Measurements from ENCODE around the gene SOS2.

SOS2 gene

GRCh38 chr14:50094056-50094755 is 137.2 kb downstream of the SOS2 start:
- Histone ChIP-seq H3K4me3 (ENCODE audit: low read depth in 1 of 2, low read length in 2 of 2) (no peak overlapping the region), H3K36me3 (ENCODE audit: control insufficient read depth in 1 of 2, insufficient read depth in 2 of 2, low read length in 2 of 2) (peaks cover 0 to 6% of the 10 kb centered on the region in 2 donors), H3K27me3 (ENCODE audit: low read depth, low read length) (no peaks in the 10 kb centered on the region), H3K4me1 (ENCODE audit: control insufficient read depth in 1 of 2, insufficient read depth in 2 of 2, low read length in 2 of 2) (no peaks in the 10 kb centered on the region), H3K27ac (ENCODE audit: low read length) (no peak overlapping the region), H3K9me3 (ENCODE audit: control insufficient read depth in 1 of 2, low read length in 2 of 2) (no peaks in the 10 kb centered on the region)

- no peaks in the 10 kb centered on the region for H3K9me3 ChIP-seq (ENCODE audit: control insufficient read depth in 1 of 2, low read length in 2 of 2)
- H3K36me3 ChIP-seq (ENCODE audit: control insufficient read depth in 1 of 2, insufficient read depth in 2 of 2, low read length in 2 of 2), result peaks cover 0 to 10% of the 10 kb centered on the region in 2 donors
- no peaks in the 10 kb centered on the region for H3K27me3 ChIP-seq (ENCODE audit: low read depth, low read length)
- no peak overlapping the region for H3K4me3 ChIP-seq (ENCODE audit: low read depth in 1 of 2, low read length in 2 of 2)
- no peaks in the 10 kb centered on the region for H3K4me1 ChIP-seq (ENCODE audit: control insufficient read depth in 1 of 2, insufficient read depth in 2 of 2, low read length in 2 of 2)
- no peak overlapping the region for H3K27ac ChIP-seq (ENCODE audit: low read length)
Measured at GRCh38 chr14:50093496-50093895, 137.9 kb downstream of the SOS2 start.

- peaks cover 0 to 10% of the 10 kb centered on the region in 2 donors for H3K36me3 ChIP-seq (ENCODE audit: control insufficient read depth in 1 of 2, insufficient read depth in 2 of 2, low read length in 2 of 2)
- H3K4me3 ChIP-seq (ENCODE audit: low read depth in 1 of 2, low read length in 2 of 2), result no peak overlapping the region
- no peaks in the 10 kb centered on the region for H3K9me3 ChIP-seq (ENCODE audit: control insufficient read depth in 1 of 2, low read length in 2 of 2)
- H3K4me1 ChIP-seq (ENCODE audit: control insufficient read depth in 1 of 2, insufficient read depth in 2 of 2, low read length in 2 of 2), result no peaks in the 10 kb centered on the region
- no peaks in the 10 kb centered on the region for H3K27me3 ChIP-seq (ENCODE audit: low read depth, low read length)
- no peak overlapping the region for H3K27ac ChIP-seq (ENCODE audit: low read length)
Measured at GRCh38 chr14:50092006-50092555, 139.3 kb downstream of the SOS2 start.

- Histone ChIP-seq H3K4me1 (ENCODE audit: control insufficient read depth in 1 of 2, insufficient read depth in 2 of 2, low read length in 2 of 2) (no peaks in the 10 kb centered on the region), H3K4me3 (ENCODE audit: low read depth in 1 of 2, low read length in 2 of 2) (no peak overlapping the region), H3K9me3 (ENCODE audit: control insufficient read depth in 1 of 2, low read length in 2 of 2) (no peaks in the 10 kb centered on the region), H3K27ac (ENCODE audit: low read length) (no peak overlapping the region), H3K36me3 (ENCODE audit: control insufficient read depth in 1 of 2, insufficient read depth in 2 of 2, low read length in 2 of 2) (peaks cover 0 to 10% of the 10 kb centered on the region in 2 donors), H3K27me3 (ENCODE audit: low read depth, low read length) (no peaks in the 10 kb centered on the region)
Measured at GRCh38 chr14:50091240-50091913, 140.0 kb downstream of the SOS2 start.

GRCh38 chr14:50089208-50089607 is 142.2 kb downstream of the SOS2 start:
- Histone ChIP-seq H3K36me3 (ENCODE audit: control insufficient read depth in 1 of 2, insufficient read depth in 2 of 2, low read length in 2 of 2) (peaks cover 0 to 10% of the 10 kb centered on the region in 2 donors), H3K4me3 (ENCODE audit: low read depth in 1 of 2, low read length in 2 of 2) (no peak overlapping the region), H3K9me3 (ENCODE audit: control insufficient read depth in 1 of 2, low read length in 2 of 2) (no peaks in the 10 kb centered on the region), H3K27ac (ENCODE audit: low read length) (no peak overlapping the region), H3K27me3 (ENCODE audit: low read depth, low read length) (no peaks in the 10 kb centered on the region), H3K4me1 (ENCODE audit: control insufficient read depth in 1 of 2, insufficient read depth in 2 of 2, low read length in 2 of 2) (no peaks in the 10 kb centered on the region)

GRCh38 chr14:50088731-50089130 is 142.6 kb downstream of the SOS2 start:
- no peak overlapping the region for H3K27ac ChIP-seq (ENCODE audit: low read length)
- H3K4me3 ChIP-seq (ENCODE audit: low read depth in 1 of 2, low read length in 2 of 2), result no peak overlapping the region
- H3K27me3 ChIP-seq (ENCODE audit: low read depth, low read length), result no peaks in the 10 kb centered on the region
- H3K4me1 ChIP-seq (ENCODE audit: control insufficient read depth in 1 of 2, insufficient read depth in 2 of 2, low read length in 2 of 2), result no peaks in the 10 kb centered on the region
- no peaks in the 10 kb centered on the region for H3K9me3 ChIP-seq (ENCODE audit: control insufficient read depth in 1 of 2, low read length in 2 of 2)
- H3K36me3 ChIP-seq (ENCODE audit: control insufficient read depth in 1 of 2, insufficient read depth in 2 of 2, low read length in 2 of 2), result peaks cover 0 to 10% of the 10 kb centered on the region in 2 donors

- Histone ChIP-seq H3K27me3 (ENCODE audit: low read depth, low read length) (no peaks in the 10 kb centered on the region), H3K4me1 (ENCODE audit: control insufficient read depth in 1 of 2, insufficient read depth in 2 of 2, low read length in 2 of 2) (no peaks in the 10 kb centered on the region), H3K27ac (ENCODE audit: low read length) (no peak overlapping the region), H3K9me3 (ENCODE audit: control insufficient read depth in 1 of 2, low read length in 2 of 2) (no peaks in the 10 kb centered on the region), H3K36me3 (ENCODE audit: control insufficient read depth in 1 of 2, insufficient read depth in 2 of 2, low read length in 2 of 2) (peaks cover 0 to 10% of the 10 kb centered on the region in 2 donors), H3K4me3 (ENCODE audit: low read depth in 1 of 2, low read length in 2 of 2) (no peak overlapping the region)
Measured at GRCh38 chr14:50088117-50088515, 143.3 kb downstream of the SOS2 start.

- Histone ChIP-seq H3K4me1 (ENCODE audit: control insufficient read depth in 1 of 2, insufficient read depth in 2 of 2, low read length in 2 of 2) (no peaks in the 10 kb centered on the region), H3K4me3 (ENCODE audit: low read depth in 1 of 2, low read length in 2 of 2) (no peak overlapping the region), H3K27me3 (ENCODE audit: low read depth, low read length) (no peaks in the 10 kb centered on the region), H3K9me3 (ENCODE audit: control insufficient read depth in 1 of 2, low read length in 2 of 2) (no peaks in the 10 kb centered on the region), H3K27ac (ENCODE audit: low read length) (no peak overlapping the region), H3K36me3 (ENCODE audit: control insufficient read depth in 1 of 2, insufficient read depth in 2 of 2, low read length in 2 of 2) (peaks cover 0 to 10% of the 10 kb centered on the region in 2 donors)
Measured at GRCh38 chr14:50087341-50088116, 143.8 kb downstream of the SOS2 start.

- H3K36me3 ChIP-seq (ENCODE audit: control insufficient read depth in 1 of 2, insufficient read depth in 2 of 2, low read length in 2 of 2), result peaks cover 0 to 5% of the 10 kb centered on the region in 2 donors
- H3K27me3 ChIP-seq (ENCODE audit: low read depth, low read length), result no peaks in the 10 kb centered on the region
- no peaks in the 10 kb centered on the region for H3K9me3 ChIP-seq (ENCODE audit: control insufficient read depth in 1 of 2, low read length in 2 of 2)
- no peak overlapping the region for H3K4me3 ChIP-seq (ENCODE audit: low read depth in 1 of 2, low read length in 2 of 2)
- no peaks in the 10 kb centered on the region for H3K4me1 ChIP-seq (ENCODE audit: control insufficient read depth in 1 of 2, insufficient read depth in 2 of 2, low read length in 2 of 2)
- H3K27ac ChIP-seq (ENCODE audit: low read length), result no peak overlapping the region
Measured at GRCh38 chr14:50086321-50086711, 145.1 kb downstream of the SOS2 start.

- peaks cover 0 to 5% of the 10 kb centered on the region in 2 donors for H3K36me3 ChIP-seq (ENCODE audit: control insufficient read depth in 1 of 2, insufficient read depth in 2 of 2, low read length in 2 of 2)
- no peak overlapping the region for H3K27ac ChIP-seq (ENCODE audit: low read length)
- no peaks in the 10 kb centered on the region for H3K4me1 ChIP-seq (ENCODE audit: control insufficient read depth in 1 of 2, insufficient read depth in 2 of 2, low read length in 2 of 2)
- no peak overlapping the region for H3K4me3 ChIP-seq (ENCODE audit: low read depth in 1 of 2, low read length in 2 of 2)
- no peaks in the 10 kb centered on the region for H3K27me3 ChIP-seq (ENCODE audit: low read depth, low read length)
- H3K9me3 ChIP-seq (ENCODE audit: control insufficient read depth in 1 of 2, low read length in 2 of 2), result no peaks in the 10 kb centered on the region
Measured at GRCh38 chr14:50085570-50086320, 145.6 kb downstream of the SOS2 start.

All from muscle layer of duodenum (tissue), 2 donors.